GM12878 (cell line): Measurements from ENCODE around the gene GRIA4. TPM values are rescaled to one million over a fixed set of nuclear protein-coding genes. Genes with fewer than 3 reads are reported as not detected.
A peak's percentile ranks its signal among the peaks of the same experiment; 100 is the strongest.

Experiments
- ATAC-seq: fragments of 200-7000 bp; cut with Tn5 transposase; 3 replicates; pipeline ENCODE4 v1.9.1; 2020; ENCODE audit warnings: mild to moderate bottlenecking, moderate library complexity
- BruUV-seq: library from RNA; stranded (reverse); fragments of 400-500 nt; replicated peaks from 2 replicates; lab custom pipeline; 2021; lab: Mats Ljungman, UMichigan
- CTCF ChIA-PET: fragments of 300-600 bp; sonication (Branson Sonifier 250); formaldehyde crosslinking; extraction: SDS; loops from one replicate; lab custom pipeline; 2021; ENCODE audit warnings: inconsistent platforms; lab: Yijun Ruan, JAX
- POLR2A ChIA-PET: fragments of 350-600 bp; formaldehyde crosslinking; extraction: SDS; loops from one replicate; lab custom pipeline; 2021; ENCODE audit warnings: inconsistent platforms; lab: Charles Lee
- RAD21 ChIA-PET: fragments of 300-600 bp; sonication (Branson Sonifier 250); formaldehyde crosslinking; loops from one replicate; lab custom pipeline; 2023; ENCODE audit warnings: antibody characterized with exemption; ENCODE audit not compliant: unreplicated experiment; lab: Charles Lee
- SMC1A ChIA-PET: fragments of 300-600 bp; sonication (Branson Sonifier 250); formaldehyde crosslinking; loops from one replicate; lab custom pipeline; 2023; ENCODE audit not compliant: unreplicated experiment, uncharacterized antibody; lab: Charles Lee
- DNase-seq: peaks from one replicate; pipeline ENCODE4 v3.0.0-alpha.2; 2011; ENCODE audit warnings: low read depth, low spot score
- FAIRE-seq: peaks from 3 replicates; lab custom pipeline; 2011; peaks lifted over from hg19 to GRCh38; lab: Jason Lieb, UNC
- H2AFZ ChIP-seq: 2 replicates; pipeline ENCODE4 v1.6.0; 2011; ENCODE audit warnings: low read depth, low read length, control low read depth; ENCODE audit not compliant: control insufficient read depth
- H3K27ac ChIP-seq: 2 replicates; pipeline ENCODE4 v1.5.1; 2011; ENCODE audit warnings: control low read depth; ENCODE audit not compliant: control insufficient read depth, insufficient read depth
- H3K27me3 ChIP-seq, 2 experiments: replicated peaks in 1 of 2; 2 replicates each; pipeline versions ENCODE4 v1.6.0 to v1.6.1; 2011; ENCODE audit warnings: low read length in 1 of 2; ENCODE audit not compliant: control insufficient read depth in 2 of 2, insufficient read depth in 2 of 2
- H3K36me3 ChIP-seq, 2 experiments: 2 replicates each; pipeline ENCODE4 v1.5.1; 2011; ENCODE audit warnings: low read length in 1 of 2; ENCODE audit not compliant: control insufficient read depth in 2 of 2, insufficient read depth in 2 of 2
- H3K4me1 ChIP-seq: 2 replicates; pipeline ENCODE4 v1.6.1; 2011; ENCODE audit warnings: mild to moderate bottlenecking, low read length, moderate library complexity, mixed read lengths; ENCODE audit not compliant: control insufficient read depth, insufficient read depth
- H3K4me2 ChIP-seq: 2 replicates; pipeline ENCODE4 v1.6.0; 2011; ENCODE audit warnings: control low read depth; ENCODE audit not compliant: control insufficient read depth, insufficient read depth
- H3K4me3 ChIP-seq: fragments of 200-600 bp; sonication (generic); 2 replicates; pipeline ENCODE4 v1.5.1; 2016
- H3K79me2 ChIP-seq: 2 replicates; pipeline ENCODE4 v1.6.0; 2011; ENCODE audit warnings: low read length; ENCODE audit not compliant: control insufficient read depth, insufficient read depth
- H3K9ac ChIP-seq: 2 replicates; pipeline ENCODE4 v1.8.0; 2011; ENCODE audit warnings: low read length, control low read depth, mixed read lengths; ENCODE audit not compliant: control insufficient read depth, insufficient read depth
- H3K9me3 ChIP-seq: replicated peaks from 3 replicates; pipeline ENCODE4 v1.5.1; 2011; ENCODE audit warnings: mild to moderate bottlenecking, low read length; ENCODE audit not compliant: control insufficient read depth, insufficient read depth
- H4K20me1 ChIP-seq: 2 replicates; pipeline ENCODE4 v1.6.0; 2011; ENCODE audit not compliant: control insufficient read depth, insufficient read depth
- BRCA1 ChIP-seq: IDR thresholded peaks from 2 replicates; pipeline ENCODE4 v1.6.1; 2011; ENCODE audit warnings: low read depth, low read length, improper control_type of control experiment
- CHD2 ChIP-seq: IDR thresholded peaks from 2 replicates; pipeline ENCODE4 v1.6.1; 2011; ENCODE audit warnings: low read depth, low read length, improper control_type of control experiment, borderline replicate concordance
- EGR1 ChIP-seq, 2 experiments: IDR thresholded peaks; 1 replicate in 1 of 2; 2 replicates in 1 of 2; pipeline ENCODE4 v1.6.1; 2011 to 2012; ENCODE audit warnings: low read depth in 2 of 2, low read length in 2 of 2, borderline replicate concordance in 1 of 2, mild to moderate bottlenecking in 1 of 2, moderate library complexity in 1 of 2
- FOS ChIP-seq: IDR thresholded peaks from 3 replicates; pipeline ENCODE4 v1.6.1; 2011; ENCODE audit warnings: borderline replicate concordance; ENCODE audit not compliant: insufficient read length; ENCODE audit errors: extremely low read depth
- KLF5 ChIP-seq: fragments of 450-650 bp; IDR thresholded peaks from 2 replicates; pipeline ENCODE4 v1.6.1; 2014; ENCODE audit warnings: mild to moderate bottlenecking; ENCODE audit not compliant: partially characterized antibody
- MXI1 ChIP-seq: fragments of 150-350 bp; IDR thresholded peaks from 2 replicates; pipeline ENCODE4 v1.6.1; 2011; ENCODE audit warnings: low read depth, mild to moderate bottlenecking, inconsistent platforms, low read length, improper control_type of control experiment
- MYB ChIP-seq: fragments of 150-350 bp; IDR thresholded peaks from 2 replicates; pipeline ENCODE4 v1.6.1; 2014; ENCODE audit warnings: mild to moderate bottlenecking, low read depth, low read length, borderline replicate concordance
- NR2F1 ChIP-seq: fragments of 450-650 bp; conservative IDR thresholded peaks from 2 replicates; pipeline ENCODE4 v1.6.1; 2017; ENCODE audit warnings: mild to moderate bottlenecking
- SMC3 ChIP-seq: IDR thresholded peaks from 2 replicates; pipeline ENCODE4 v1.6.1; 2011; ENCODE audit warnings: low read length, improper control_type of control experiment, borderline replicate concordance
- SRF ChIP-seq, 2 experiments: IDR thresholded peaks; 2 replicates each; pipeline ENCODE4 v1.6.1; 2011; ENCODE audit warnings: low read depth in 2 of 2, low read length in 2 of 2, mild to moderate bottlenecking in 1 of 2, moderate library complexity in 1 of 2
- WGBS: methylation state at CpG from one replicate; pipeline ENCODE4 v1.1.6; 2016; ENCODE audit warnings: low lambda C conversion rate; ENCODE audit not compliant: insufficient replicate concordance, insufficient coverage; ENCODE audit errors: missing lambda C conversion rate; 5-methylcytosine and 5-hydroxymethylcytosine counted together
- in situ Hi-C: fragments of 300-500 bp; cut with MboI; formaldehyde crosslinking; loops from 9 replicates; pipeline ENCODE4 v1.14.3; 2018; ENCODE audit warnings: mixed read lengths
- intact Hi-C: fragments of 100-400 bp; cut with micrococcal nuclease; formaldehyde crosslinking; loops from one replicate; pipeline ENCODE4 v1.14.2; 2022; ENCODE audit not compliant: unreplicated experiment
- polyA plus RNA-seq, 11 experiments: library from polyadenylated mRNA; depleted of rRNA in 4 of 11; unstranded in 6 of 11; stranded (reverse) in 5 of 11; fragments of >200 nt; fragmentation: Nextera tagmentation in 4 of 11; fragmentation: Illumina TruSeq in 1 of 11; extraction: Ambion mirVana in 4 of 11; extraction: Trizol in 1 of 11; gene quantifications; 1 replicate in 1 of 11; 2 replicates in 10 of 11; pipeline versions ENCODE4 v1.2.1 to v1.2.3, GENCODE V29; 2011 to 2016; ENCODE audit warnings: inconsistent platforms in 2 of 11, missing spikeins in 2 of 11, low read depth in 1 of 11
- total RNA-seq, 4 experiments: library from RNA; depleted of rRNA in 3 of 4; stranded (reverse); fragments of >200 nt in 3 of 4; fragmentation: Illumina TruSeq in 1 of 4; extraction: Trizol in 1 of 4; gene quantifications; 2 replicates each; pipeline versions ENCODE4 v1.2.1 to v1.2.3, GENCODE V29; 2013 to 2021
- TF ChIP-seq, protein P1 (sequence below): fragments of 150-350 bp; IDR thresholded peaks from 2 replicates; pipeline ENCODE4 v1.6.1; 2014; ENCODE audit warnings: mild to moderate bottlenecking, low read depth, low read length
- TF ChIP-seq, protein P2 (sequence below): fragments of 450-650 bp; IDR thresholded peaks from 2 replicates; pipeline ENCODE4 v1.6.1; 2016; ENCODE audit warnings: mild to moderate bottlenecking
- TF ChIP-seq, protein P3 (sequence below): fragments of 450-650 bp; IDR thresholded peaks from 2 replicates; pipeline ENCODE4 v1.6.1; 2017; ENCODE audit warnings: low read depth, mild to moderate bottlenecking, moderate library complexity
- TF ChIP-seq, protein P4 (sequence below): fragments of 450-650 bp; formaldehyde crosslinking; IDR thresholded peaks from 2 replicates; pipeline ENCODE4 v1.4.0; 2022; ENCODE audit warnings: mild to moderate bottlenecking, moderate library complexity

GRIA4 gene
- total and polyA plus RNA-seq, 10 of the 15 experiments (the other 5 are each of a cell fraction or from before 2014, with no cell fraction given): 0.04 TPM; not detected in 9

DNA sequence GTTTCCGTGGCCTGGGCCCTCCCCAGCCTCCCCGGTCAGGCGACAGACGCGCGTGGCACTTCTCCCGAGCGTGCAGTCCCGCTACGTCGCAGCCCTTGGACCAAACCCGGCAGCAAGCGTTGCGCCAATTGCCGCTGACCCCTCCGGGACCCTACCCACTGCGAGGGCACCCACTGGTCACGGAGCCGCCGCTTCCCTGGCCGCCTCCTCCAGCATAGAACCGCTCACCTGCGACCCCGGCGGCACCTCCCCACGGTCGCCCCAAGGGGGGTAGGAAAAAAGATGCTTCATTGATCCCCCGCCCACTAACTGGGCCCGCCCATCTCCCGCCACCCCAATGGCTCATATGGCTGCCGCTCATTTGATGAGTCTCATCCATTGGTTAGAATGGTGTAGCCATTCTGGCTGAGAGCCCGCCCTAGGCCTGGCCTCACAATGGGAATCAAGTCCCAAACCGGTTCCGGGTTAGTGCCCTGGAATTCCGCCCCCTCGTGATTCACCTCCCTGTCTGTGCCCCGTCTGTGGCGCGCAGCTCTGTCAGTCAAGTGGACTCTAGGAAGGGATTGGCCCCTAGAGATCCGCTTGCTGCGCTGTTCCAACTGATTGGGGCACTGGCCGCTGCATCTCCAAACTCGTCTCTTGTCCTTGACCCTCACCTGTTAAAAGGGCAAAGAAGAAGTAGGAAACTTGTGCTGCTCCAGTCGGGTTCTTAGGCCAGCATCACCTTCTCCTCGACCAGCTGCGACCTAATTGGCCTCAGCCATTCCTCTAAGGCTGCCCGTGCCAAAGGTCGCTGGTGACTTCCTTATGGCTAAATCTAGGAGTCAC, 412.3 kb downstream of the GRIA4 start, which contains the start of gene MSANTD4:
TSS of gene MSANTD4 (minus strand) at position 274 of the 828 bp plus-strand sequence. CDS start 11,323 bp downstream, outside the sequence.
- under 1% methylated on average over 48 of the region's 48 CpGs for WGBS
- Histone ChIP-seq H4K20me1 (no peaks in the 10 kb centered on the region), H3K9me3 (no peaks in the 10 kb centered on the region; the same call in 2 of the 3 replicates), H3K4me2 (peak within 1 kb of the TSS; percentile 87), H3K4me3 (peak within 1 kb of the TSS; percentile 85), H2AFZ (peak within 1 kb of the TSS; percentile 96), H3K36me3 (no peaks in the 10 kb centered on the region), H3K27ac (peak within 1 kb of the TSS; percentile 79), H3K79me2 (peaks cover 41% of the 10 kb centered on the region), H3K4me1 (peaks cover 4% of the 10 kb centered on the region), H3K27me3 (no peaks in the 10 kb centered on the region), H3K9ac (peak within 1 kb of the TSS; percentile 81)
- CTCF ChIA-PET: interaction anchor here (0.7 kb wide), 1 partner anchor 55 kb away, joined by 3 read pairs; no protein-coding TSS in a partner anchor
- POLR2A ChIA-PET: interaction anchor here (1.0 kb wide), 1 partner anchor 55 kb away, joined by 4 read pairs; the partner anchor contains the start of gene KBTBD3
- SMC1A ChIA-PET: interaction anchor here (0.6 to 1.6 kb wide), 3 partner anchors 7 to 68 kb away, joined by 3 read pairs; no protein-coding TSS in a partner anchor
- intact Hi-C loops (loop anchor here (2.0 kb wide), 1 partner anchor 55 kb away; the partner anchor contains the start of genes AASDHPPT and KBTBD3), in situ Hi-C loops (no loop called here)
- peak; percentile 98 for ATAC-seq
- RAD21 ChIA-PET: interaction anchor here (1.1 kb wide), 1 partner anchor 8 kb away, joined by 3 read pairs; no protein-coding TSS in a partner anchor
- peak; percentile 97 for DNase-seq
- FAIRE-seq: peak; percentile 95
- no TSS peak for BruUV-seq
- peak; percentile 96 for TF ChIP-seq CHD2
- TF ChIP-seq SMC3: no peak
- TF ChIP-seq, protein P1, sequence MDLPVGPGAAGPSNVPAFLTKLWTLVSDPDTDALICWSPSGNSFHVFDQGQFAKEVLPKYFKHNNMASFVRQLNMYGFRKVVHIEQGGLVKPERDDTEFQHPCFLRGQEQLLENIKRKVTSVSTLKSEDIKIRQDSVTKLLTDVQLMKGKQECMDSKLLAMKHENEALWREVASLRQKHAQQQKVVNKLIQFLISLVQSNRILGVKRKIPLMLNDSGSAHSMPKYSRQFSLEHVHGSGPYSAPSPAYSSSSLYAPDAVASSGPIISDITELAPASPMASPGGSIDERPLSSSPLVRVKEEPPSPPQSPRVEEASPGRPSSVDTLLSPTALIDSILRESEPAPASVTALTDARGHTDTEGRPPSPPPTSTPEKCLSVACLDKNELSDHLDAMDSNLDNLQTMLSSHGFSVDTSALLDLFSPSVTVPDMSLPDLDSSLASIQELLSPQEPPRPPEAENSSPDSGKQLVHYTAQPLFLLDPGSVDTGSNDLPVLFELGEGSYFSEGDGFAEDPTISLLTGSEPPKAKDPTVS: no peak
- TF ChIP-seq BRCA1: no peak
- TF ChIP-seq FOS: peak; percentile 89
- no peak for TF ChIP-seq MYB
- TF ChIP-seq, protein P2, sequence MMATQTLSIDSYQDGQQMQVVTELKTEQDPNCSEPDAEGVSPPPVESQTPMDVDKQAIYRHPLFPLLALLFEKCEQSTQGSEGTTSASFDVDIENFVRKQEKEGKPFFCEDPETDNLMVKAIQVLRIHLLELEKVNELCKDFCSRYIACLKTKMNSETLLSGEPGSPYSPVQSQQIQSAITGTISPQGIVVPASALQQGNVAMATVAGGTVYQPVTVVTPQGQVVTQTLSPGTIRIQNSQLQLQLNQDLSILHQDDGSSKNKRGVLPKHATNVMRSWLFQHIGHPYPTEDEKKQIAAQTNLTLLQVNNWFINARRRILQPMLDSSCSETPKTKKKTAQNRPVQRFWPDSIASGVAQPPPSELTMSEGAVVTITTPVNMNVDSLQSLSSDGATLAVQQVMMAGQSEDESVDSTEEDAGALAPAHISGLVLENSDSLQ: peak; percentile 100
- TF ChIP-seq, protein P3, sequence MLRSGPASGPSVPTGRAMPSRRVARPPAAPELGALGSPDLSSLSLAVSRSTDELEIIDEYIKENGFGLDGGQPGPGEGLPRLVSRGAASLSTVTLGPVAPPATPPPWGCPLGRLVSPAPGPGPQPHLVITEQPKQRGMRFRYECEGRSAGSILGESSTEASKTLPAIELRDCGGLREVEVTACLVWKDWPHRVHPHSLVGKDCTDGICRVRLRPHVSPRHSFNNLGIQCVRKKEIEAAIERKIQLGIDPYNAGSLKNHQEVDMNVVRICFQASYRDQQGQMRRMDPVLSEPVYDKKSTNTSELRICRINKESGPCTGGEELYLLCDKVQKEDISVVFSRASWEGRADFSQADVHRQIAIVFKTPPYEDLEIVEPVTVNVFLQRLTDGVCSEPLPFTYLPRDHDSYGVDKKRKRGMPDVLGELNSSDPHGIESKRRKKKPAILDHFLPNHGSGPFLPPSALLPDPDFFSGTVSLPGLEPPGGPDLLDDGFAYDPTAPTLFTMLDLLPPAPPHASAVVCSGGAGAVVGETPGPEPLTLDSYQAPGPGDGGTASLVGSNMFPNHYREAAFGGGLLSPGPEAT: 0 out of 2 replicates have a peak, but pooled peaks have one; percentile 13
- no peak for TF ChIP-seq MXI1
- TF ChIP-seq, protein P4, sequence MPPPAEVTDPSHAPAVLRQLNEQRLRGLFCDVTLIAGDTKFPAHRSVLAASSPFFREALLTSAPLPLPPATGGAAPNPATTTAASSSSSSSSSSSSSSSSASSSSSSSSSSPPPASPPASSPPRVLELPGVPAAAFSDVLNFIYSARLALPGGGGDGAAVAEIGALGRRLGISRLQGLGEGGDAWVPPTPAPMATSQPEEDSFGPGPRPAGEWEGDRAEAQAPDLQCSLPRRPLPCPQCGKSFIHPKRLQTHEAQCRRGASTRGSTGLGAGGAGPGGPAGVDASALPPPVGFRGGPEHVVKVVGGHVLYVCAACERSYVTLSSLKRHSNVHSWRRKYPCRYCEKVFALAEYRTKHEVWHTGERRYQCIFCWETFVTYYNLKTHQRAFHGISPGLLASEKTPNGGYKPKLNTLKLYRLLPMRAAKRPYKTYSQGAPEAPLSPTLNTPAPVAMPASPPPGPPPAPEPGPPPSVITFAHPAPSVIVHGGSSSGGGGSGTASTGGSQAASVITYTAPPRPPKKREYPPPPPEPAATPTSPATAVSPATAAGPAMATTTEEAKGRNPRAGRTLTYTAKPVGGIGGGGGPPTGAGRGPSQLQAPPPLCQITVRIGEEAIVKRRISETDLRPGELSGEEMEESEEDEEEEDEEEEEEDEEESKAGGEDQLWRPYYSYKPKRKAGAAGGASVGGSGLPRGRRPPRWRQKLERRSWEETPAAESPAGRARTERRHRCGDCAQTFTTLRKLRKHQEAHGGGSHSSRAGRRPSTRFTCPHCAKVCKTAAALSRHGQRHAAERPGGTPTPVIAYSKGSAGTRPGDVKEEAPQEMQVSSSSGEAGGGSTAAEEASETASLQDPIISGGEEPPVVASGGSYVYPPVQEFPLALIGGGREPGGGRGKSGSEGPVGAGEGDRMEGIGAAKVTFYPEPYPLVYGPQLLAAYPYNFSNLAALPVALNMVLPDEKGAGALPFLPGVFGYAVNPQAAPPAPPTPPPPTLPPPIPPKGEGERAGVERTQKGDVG (CRISPR knock-in tag): no peak
- peak in 1 of 2 experiments; percentile 24; a peak in 1 of 3 replicates for TF ChIP-seq EGR1 (IDR thresholded peaks at IDR 0.05; ENCODE audit: borderline replicate concordance in 1 of 2, low read depth in 2 of 2, low read length in 2 of 2)
- no peak for TF ChIP-seq SRF (IDR thresholded peaks at IDR 0.05; ENCODE audit: low read depth in 2 of 2, low read length in 2 of 2)
- peak; percentile 94 for TF ChIP-seq NR2F1
- no peak for TF ChIP-seq KLF5
